Activated naive CD4-positive, alpha-beta T cell treated with Interleukin-2 at 50 U/mL for 16 hours (primary cell): ENCODE measurements around the gene UBE2Z.
"Not testable (repeated sequence)": the region's sequence is repeated elsewhere in the genome, so short reads cannot be mapped to it uniquely, and the experiment has no call there.

Source experiments
- DNase-seq: peaks from one replicate; pipeline ENCODE4 v3.0.0-alpha.2; 2020

Gene UBE2Z

GRCh38 chr17:48908047-48908843 is at the start of gene UBE2Z:
TSS of gene UBE2Z (plus strand) at chr17:48908407. CDS start at chr17:48908504, 97 bp downstream.
- DNase-seq: peak; percentile 90

- DNase-seq: no peak
Observed at GRCh38 chr17:48860034-48860433, 48.2 kb upstream of the UBE2Z start.

GRCh38 chr17:48860456-48860855 is 47.8 kb upstream of the UBE2Z start:
- no peak for DNase-seq

- no peak for DNase-seq
Observed at GRCh38 chr17:48868916-48869500, 39.2 kb upstream of the UBE2Z start.

GRCh38 chr17:48869821-48870318 is 38.3 kb upstream of the UBE2Z start:
- DNase-seq: no peak

- no peak for DNase-seq
Observed at GRCh38 chr17:48871035-48871550, 37.1 kb upstream of the UBE2Z start.

GRCh38 chr17:48871551-48872351 is 36.5 kb upstream of the UBE2Z start:
- no peak for DNase-seq

- DNase-seq: not testable (repeated sequence)
Observed at GRCh38 chr17:48872409-48872808, 35.8 kb upstream of the UBE2Z start.

- DNase-seq: no peak
Observed at GRCh38 chr17:48873209-48873608, 35.0 kb upstream of the UBE2Z start.

- no peak for DNase-seq
Observed at GRCh38 chr17:48873696-48874443, 34.3 kb upstream of the UBE2Z start.

- DNase-seq: peak; percentile 57
Observed at GRCh38 chr17:48878920-48879898, 29.0 kb upstream of the UBE2Z start.

- DNase-seq: no peak
Observed at GRCh38 chr17:48882272-48882671, 25.9 kb upstream of the UBE2Z start.

- no peak for DNase-seq
Observed at GRCh38 chr17:48883171-48883570, 25.0 kb upstream of the UBE2Z start.

- DNase-seq: no peak
Observed at GRCh38 chr17:48890086-48890485, 18.1 kb upstream of the UBE2Z start.

- DNase-seq: no peak
Observed at GRCh38 chr17:48892940-48893645, 15.1 kb upstream of the UBE2Z start.

- no peak for DNase-seq
Observed at GRCh38 chr17:48893646-48894508, 14.3 kb upstream of the UBE2Z start.

- DNase-seq: no peak
Observed at GRCh38 chr17:48894886-48895285, 13.3 kb upstream of the UBE2Z start.

- DNase-seq: no peak
Observed at GRCh38 chr17:48901241-48901640, 7.0 kb upstream of the UBE2Z start.

GRCh38 chr17:48903401-48903800 is 4.8 kb upstream of the UBE2Z start:
- no peak for DNase-seq

GRCh38 chr17:48904428-48904827 is 3.8 kb upstream of the UBE2Z start:
- DNase-seq: no peak
